Right atrium auricular region (tissue), 2 donors: ENCODE data around the gene CHMP5. TPM values are rescaled to one million over a fixed set of nuclear protein-coding genes. Genes with fewer than 3 reads are reported as not detected.

Experiments used
- DNase-seq: peaks from one replicate; pipeline ENCODE4 v3.0.0-alpha.2; 2019; ENCODE audit warnings: low spot score
- H3K27ac ChIP-seq, 2 donors: fragments of 200-600 bp; sonication (generic); 1 replicate in 1 of 2; 2 replicates in 1 of 2; pipeline ENCODE4 v1.5.1; 2016 to 2019
- H3K27me3 ChIP-seq, 2 donors: fragments of 200-600 bp; sonication (generic); one replicate each; pipeline versions ENCODE4 v1.5.1 to v1.6.0; 2017 to 2019
- H3K36me3 ChIP-seq: fragments of 200-600 bp; sonication (generic); one replicate; pipeline ENCODE4 v1.5.1; 2016
- H3K4me1 ChIP-seq, 2 donors: fragments of 200-600 bp; sonication (generic); one replicate each; pipeline versions ENCODE4 v1.5.1 to v1.6.0; 2017 to 2019
- H3K4me3 ChIP-seq, 2 donors: fragments of 200-600 bp; sonication (generic); 1 replicate in 1 of 2; 2 replicates in 1 of 2; pipeline ENCODE4 v1.5.1; 2017 to 2019; ENCODE audit warnings: mild to moderate bottlenecking in 1 of 2, moderate library complexity in 1 of 2
- H3K9me3 ChIP-seq, 2 donors: fragments of 200-600 bp; sonication (generic); one replicate each; pipeline ENCODE4 v1.5.1; 2019
- total RNA-seq, 2 donors: library from RNA; depleted of rRNA; stranded (reverse); fragments of >200 nt; gene quantifications; one replicate each; pipeline ENCODE4 v1.1.0, GENCODE V29; 2016
- TF ChIP-seq, protein P1 (sequence below), 2 donors: fragments of 200-600 bp; sonication (generic); IDR thresholded peaks; one replicate each; pipeline ENCODE4 v1.5.1; 2019; ENCODE audit warnings: antibody characterized with exemption in 2 of 2

CHMP5 gene
- total RNA-seq, 2 donors from 2014 or later: 44.0 to 51.1 TPM

DNA sequence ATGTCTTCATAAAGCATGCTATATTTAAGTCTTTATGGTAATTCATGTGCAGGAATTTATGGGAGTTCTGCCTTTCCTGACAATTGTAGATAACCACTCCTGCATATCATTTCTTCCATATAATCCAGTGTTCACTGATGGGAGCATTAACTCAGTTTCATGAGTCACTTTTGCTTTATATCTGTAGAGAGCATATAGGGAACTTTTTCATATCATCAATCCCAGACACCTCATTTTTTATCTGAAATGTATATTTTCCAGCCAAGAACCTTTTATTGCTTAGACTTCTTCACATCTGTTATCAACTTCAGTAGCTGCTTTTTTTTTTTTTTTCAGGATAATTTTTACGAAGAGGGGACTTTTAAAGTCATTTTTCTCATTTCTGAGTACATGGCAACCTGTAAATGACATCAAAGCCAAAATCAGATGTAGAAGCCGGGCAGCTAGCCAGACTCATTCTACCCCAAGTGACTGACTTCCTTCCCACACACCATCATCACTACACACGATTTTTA is 66.6 kb downstream of the CHMP5 start:
- Histone ChIP-seq H3K27me3 (no peaks in the 10 kb centered on the region), H3K9me3 (no peaks in the 10 kb centered on the region), H3K27ac (no peak overlapping the region), H3K36me3 (peaks cover 65% of the 10 kb centered on the region), H3K4me1 (peaks cover 0 to 19% of the 10 kb centered on the region in 2 donors), H3K4me3 (no peak overlapping the region)
- no peak for DNase-seq
- TF ChIP-seq, protein P1, sequence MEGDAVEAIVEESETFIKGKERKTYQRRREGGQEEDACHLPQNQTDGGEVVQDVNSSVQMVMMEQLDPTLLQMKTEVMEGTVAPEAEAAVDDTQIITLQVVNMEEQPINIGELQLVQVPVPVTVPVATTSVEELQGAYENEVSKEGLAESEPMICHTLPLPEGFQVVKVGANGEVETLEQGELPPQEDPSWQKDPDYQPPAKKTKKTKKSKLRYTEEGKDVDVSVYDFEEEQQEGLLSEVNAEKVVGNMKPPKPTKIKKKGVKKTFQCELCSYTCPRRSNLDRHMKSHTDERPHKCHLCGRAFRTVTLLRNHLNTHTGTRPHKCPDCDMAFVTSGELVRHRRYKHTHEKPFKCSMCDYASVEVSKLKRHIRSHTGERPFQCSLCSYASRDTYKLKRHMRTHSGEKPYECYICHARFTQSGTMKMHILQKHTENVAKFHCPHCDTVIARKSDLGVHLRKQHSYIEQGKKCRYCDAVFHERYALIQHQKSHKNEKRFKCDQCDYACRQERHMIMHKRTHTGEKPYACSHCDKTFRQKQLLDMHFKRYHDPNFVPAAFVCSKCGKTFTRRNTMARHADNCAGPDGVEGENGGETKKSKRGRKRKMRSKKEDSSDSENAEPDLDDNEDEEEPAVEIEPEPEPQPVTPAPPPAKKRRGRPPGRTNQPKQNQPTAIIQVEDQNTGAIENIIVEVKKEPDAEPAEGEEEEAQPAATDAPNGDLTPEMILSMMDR (IDR thresholded peaks at IDR 0.05): no peak

Other genes with a start within 250 kb of the CHMP5 start
- gene DNAJA1, start 239.8 kb upstream of the CHMP5 start, total RNA-seq: 10 to 100 TPM; 64.4 to 74.9 TPM
- 10 to 100 TPM; 11.4 to 12.2 TPM for gene SMU1, start 188.4 kb upstream of the CHMP5 start, total RNA-seq
- gene B4GALT1, start 97.7 kb upstream of the CHMP5 start, total RNA-seq: 10 to 100 TPM; 57.6 to 76.1 TPM
- not detected for gene SPINK4, start 24.9 kb upstream of the CHMP5 start, total RNA-seq
- gene BAG1, start 341 bp upstream of the CHMP5 start, total RNA-seq: 100 to 1,000 TPM; 162 to 166 TPM
- 10 to 100 TPM; 23.7 to 29.1 TPM for gene NFX1, start 25.5 kb downstream of the CHMP5 start, total RNA-seq
- gene AQP7, start 137.5 kb downstream of the CHMP5 start, total RNA-seq: 10 to 100 TPM; 58.4 to 74.9 TPM
- 100 to 1,000 TPM in 1 of 2 donors, 10 to 100 TPM in 1; 14.3 to 116 TPM for gene AQP3, start 182.5 kb downstream of the CHMP5 start, total RNA-seq
- gene NOL6, start 208.9 kb downstream of the CHMP5 start, total RNA-seq: 10 to 100 TPM; 12.5 to 16.1 TPM